ENCODE data around the gene RAD21L1.

RAD21L1 gene

GRCh38 chr20:1225783-1226654 lies at the start of gene RAD21L1:
Gene RAD21L1, plus strand, starts transcription at chr20:1226044. Its CDS starts 2,410 bp downstream, at chr20:1228454.
- DNase-seq (ENCODE audit: low read depth in 2 of 2) = peak; percentile 61 to 74

- DNase-seq (ENCODE audit: low read depth in 2 of 2) = no peak
Observed at GRCh38 chr20:1177680-1178079, 48.2 kb upstream of the RAD21L1 start.

GRCh38 chr20:1178103-1178502 lies 47.7 kb upstream of the RAD21L1 start:
- no peak for DNase-seq (ENCODE audit: low read depth in 2 of 2)

GRCh38 chr20:1178623-1179022 lies 47.2 kb upstream of the RAD21L1 start:
- no peak for DNase-seq (ENCODE audit: low read depth in 2 of 2)

- DNase-seq (ENCODE audit: low read depth in 2 of 2) = no peak
Observed at GRCh38 chr20:1180949-1181348, 44.9 kb upstream of the RAD21L1 start.

- DNase-seq (ENCODE audit: low read depth in 2 of 2) = no peak
Observed at GRCh38 chr20:1182106-1182505, 43.7 kb upstream of the RAD21L1 start.

GRCh38 chr20:1183153-1183552 lies 42.7 kb upstream of the RAD21L1 start:
- no peak for DNase-seq (ENCODE audit: low read depth in 2 of 2)

- DNase-seq (ENCODE audit: low read depth in 2 of 2) = no peak
Observed at GRCh38 chr20:1184260-1184637, 41.6 kb upstream of the RAD21L1 start.

GRCh38 chr20:1184638-1185315 lies 41.1 kb upstream of the RAD21L1 start, which contains the start of gene TMEM74B:
Gene TMEM74B, minus strand, starts transcription at chr20:1184981. Its CDS starts 1,180 bp downstream, at chr20:1183801.
- DNase-seq (ENCODE audit: low read depth in 2 of 2) = no peak

- no peak for DNase-seq (ENCODE audit: low read depth in 2 of 2)
Observed at GRCh38 chr20:1185316-1185741, 40.5 kb upstream of the RAD21L1 start.

- peak in 1 of 2 donors; percentile 29 for DNase-seq (ENCODE audit: low read depth in 2 of 2)
Observed at GRCh38 chr20:1185790-1186334, 40.0 kb upstream of the RAD21L1 start.

- DNase-seq (ENCODE audit: low read depth in 2 of 2) = no peak
Observed at GRCh38 chr20:1186367-1186991, 39.4 kb upstream of the RAD21L1 start.

GRCh38 chr20:1187605-1188171 lies 38.2 kb upstream of the RAD21L1 start:
- DNase-seq (ENCODE audit: low read depth in 2 of 2) = no peak

- no peak for DNase-seq (ENCODE audit: low read depth in 2 of 2)
Observed at GRCh38 chr20:1188347-1188746, 37.5 kb upstream of the RAD21L1 start.

- no peak for DNase-seq (ENCODE audit: low read depth in 2 of 2)
Observed at GRCh38 chr20:1189827-1190226, 36.0 kb upstream of the RAD21L1 start.

- no peak for DNase-seq (ENCODE audit: low read depth in 2 of 2)
Observed at GRCh38 chr20:1190847-1191246, 35.0 kb upstream of the RAD21L1 start.

GRCh38 chr20:1191299-1191698 lies 34.5 kb upstream of the RAD21L1 start:
- DNase-seq (ENCODE audit: low read depth in 2 of 2) = no peak

- no peak for DNase-seq (ENCODE audit: low read depth in 2 of 2)
Observed at GRCh38 chr20:1195226-1195625, 30.6 kb upstream of the RAD21L1 start.

- no peak for DNase-seq (ENCODE audit: low read depth in 2 of 2)
Observed at GRCh38 chr20:1196634-1197033, 29.2 kb upstream of the RAD21L1 start.

- DNase-seq (ENCODE audit: low read depth in 2 of 2) = no peak
Observed at GRCh38 chr20:1197801-1198200, 28.0 kb upstream of the RAD21L1 start.

GRCh38 chr20:1198751-1199150 lies 27.1 kb upstream of the RAD21L1 start:
- no peak for DNase-seq (ENCODE audit: low read depth in 2 of 2)

Data from stimulated activated CD4-positive, alpha-beta T cell treated with anti-CD3 and anti-CD28 coated beads, Interleukin-1b, Interleukin-23, amount 100 ng/mL, for 1 hour (primary cell).